DOHH2 (cell line): ENCODE data around the gene SLC49A3.

ENCODE experiments used
- CTCF ChIP-seq: fragments of 200-600 bp; sonication (generic); IDR thresholded peaks from one replicate; pipeline ENCODE4 v1.5.1; 2014; ENCODE audit warnings: antibody characterized with exemption, mild to moderate bottlenecking, low read depth, low read length; ENCODE audit not compliant: poor library complexity, severe bottlenecking
- EZH2phosphoT487 ChIP-seq: fragments of 200-600 bp; sonication (generic); IDR thresholded peaks from 2 replicates; pipeline ENCODE4 v1.6.1; 2017; ENCODE audit warnings: borderline replicate concordance, mild to moderate bottlenecking, antibody characterized with exemption, low read length, moderate library complexity, mixed read lengths

GRCh38 chr4:656436-657337, 32.3 kb downstream of the SLC49A3 start:
- TF ChIP-seq CTCF (no peak), EZH2phosphoT487 (no peak)
